Prostate gland (tissue), 1 donor: ENCODE results near the gene RAB24.

Source experiments
- POLR2A ChIP-seq: fragments of 450-650 bp; IDR thresholded peaks from one replicate; pipeline ENCODE4 v1.6.1; 2016; ENCODE audit warnings: antibody characterized with exemption, mild to moderate bottlenecking
- POLR2AphosphoS5 ChIP-seq: sonication (generic); formaldehyde crosslinking; IDR thresholded peaks from one replicate; pipeline ENCODE4 v1.6.1; 2017; ENCODE audit warnings: antibody characterized with exemption

GRCh38 chr5:177295924-177296323 lies 7.6 kb downstream of the RAB24 start:
- TF ChIP-seq POLR2A (no peak), POLR2AphosphoS5 (no peak)
